A549 (cell line): Measurements from ENCODE around the gene JUP. TPM values are rescaled to one million over a fixed set of nuclear protein-coding genes. Genes with fewer than 3 reads are reported as not detected.
A peak's percentile ranks its signal among the peaks of the same experiment; 100 is the strongest.

Source experiments
- ATAC-seq, 2 experiments: fragments of 200-7000 bp in 1 of 2; fragments of >200 bp in 1 of 2; cut with Nextera tagmentation in 1 of 2; cut with Tn5 transposase in 1 of 2; 3 replicates each; pipeline versions ENCODE4 v1.8.0 to v1.9.1; 2018 to 2020; ENCODE audit warnings: mild to moderate bottlenecking in 1 of 2, moderate library complexity in 1 of 2
- CTCF ChIA-PET: fragments of 300-600 bp; sonication (Branson Sonifier 250); formaldehyde crosslinking; extraction: SDS; loops from one replicate; lab custom pipeline; 2021; ENCODE audit warnings: antibody characterized with exemption, inconsistent platforms; lab: Yijun Ruan, JAX
- POLR2A ChIA-PET: fragments of 350-600 bp; formaldehyde crosslinking; extraction: SDS; loops from one replicate; lab custom pipeline; 2021; ENCODE audit warnings: antibody characterized with exemption, inconsistent platforms; lab: Yijun Ruan, JAX
- DNase-seq, 2 experiments: peaks; one replicate each; pipeline versions ENCODE4 v3.0.0 to v3.0.0-alpha.2; 2011 to 2016; ENCODE audit warnings: low read depth in 1 of 2, low spot score in 1 of 2
- FAIRE-seq: peaks from 2 replicates; lab custom pipeline; 2011; peaks lifted over from hg19 to GRCh38; lab: Jason Lieb, UNC
- H3K27ac ChIP-seq, 2 experiments: fragments of >200 bp; sonication (Bioruptor Twin); formaldehyde crosslinking; 3 replicates each; pipeline ENCODE4 v1.5.1; 2016 to 2017
- H3K4me1 ChIP-seq: fragments of >200 bp; sonication (Bioruptor Twin); formaldehyde crosslinking; 3 replicates; pipeline ENCODE4 v1.6.1; 2016
- H3K4me2 ChIP-seq: fragments of >200 bp; sonication (Bioruptor Twin); formaldehyde crosslinking; 3 replicates; pipeline ENCODE4 v1.6.1; 2016
- H3K4me3 ChIP-seq: fragments of >200 bp; sonication (Bioruptor Twin); formaldehyde crosslinking; 3 replicates; pipeline ENCODE4 v1.5.1; 2016
- H3K9me3 ChIP-seq: fragments of >200 bp; sonication (Bioruptor Twin); formaldehyde crosslinking; 3 replicates; pipeline ENCODE4 v1.6.1; 2016
- BHLHE40 ChIP-seq: IDR thresholded peaks from 2 replicates; pipeline ENCODE4 v1.6.1; 2012; ENCODE audit warnings: low read depth, low read length, inconsistent platforms
- CBX2 ChIP-seq: fragments of 200-600 bp; sonication (generic); IDR thresholded peaks from 2 replicates; pipeline ENCODE4 v1.6.1; 2016; ENCODE audit warnings: low read depth, mild to moderate bottlenecking, borderline replicate concordance
- CHD4 ChIP-seq: fragments of 200-600 bp; sonication (generic); IDR thresholded peaks from 2 replicates; pipeline ENCODE4 v1.6.1; 2016; ENCODE audit warnings: antibody characterized with exemption, mild to moderate bottlenecking, borderline replicate concordance
- FOSL2 ChIP-seq, 2 experiments: fragments of 450-650 bp in 1 of 2; fragments of >200 bp in 1 of 2; sonication (Bioruptor Twin) in 1 of 2; formaldehyde crosslinking; IDR thresholded peaks; 2 replicates each; pipeline versions ENCODE4 v1.5.0 to v1.6.1; 2016 to 2020; ENCODE audit warnings: mild to moderate bottlenecking in 1 of 2, moderate library complexity in 1 of 2
- HDAC2 ChIP-seq: fragments of 200-600 bp; sonication (generic); IDR thresholded peaks from 2 replicates; pipeline ENCODE4 v1.6.1; 2016
- JUN ChIP-seq, 2 experiments: fragments of >200 bp; sonication (Bioruptor Twin); formaldehyde crosslinking; IDR thresholded peaks; 2 replicates in 1 of 2; 3 replicates in 1 of 2; pipeline ENCODE4 v1.6.1; 2016 to 2017
- KDM5A ChIP-seq: fragments of 200-600 bp; sonication (generic); IDR thresholded peaks from 2 replicates; pipeline ENCODE4 v1.6.1; 2016; ENCODE audit warnings: antibody characterized with exemption, mild to moderate bottlenecking
- NPAS2 ChIP-seq: fragments of 250-450 bp; sonication (Bioruptor Pico); IDR thresholded peaks from 2 replicates; pipeline ENCODE4 v1.8.0; 2022; ENCODE audit warnings: mild to moderate bottlenecking, moderate library complexity, borderline replicate concordance
- POLR2A ChIP-seq: IDR thresholded peaks from 2 replicates; pipeline ENCODE4 v1.6.1; 2012; ENCODE audit warnings: mild to moderate bottlenecking, low read length
- POLR2AphosphoS2 ChIP-seq: conservative IDR thresholded peaks from 2 replicates; pipeline ENCODE4 v1.6.1; 2012; ENCODE audit warnings: low read length, improper control_type of control experiment, inconsistent platforms
- RCOR1 ChIP-seq: fragments of 150-350 bp; IDR thresholded peaks from 2 replicates; pipeline ENCODE4 v1.6.1; 2014; ENCODE audit warnings: antibody characterized with exemption, low read length, low read depth
- RFX5 ChIP-seq: fragments of 450-650 bp; IDR thresholded peaks from 2 replicates; pipeline ENCODE4 v1.7.1; 2014; ENCODE audit warnings: antibody characterized with exemption, mild to moderate bottlenecking, moderate library complexity
- TP53 ChIP-seq: fragments of 250-450 bp; sonication (Bioruptor Pico); IDR thresholded peaks from 2 replicates; pipeline ENCODE4 v1.5.0; 2021; ENCODE audit warnings: mild to moderate bottlenecking, moderate library complexity
- ZFP36 ChIP-seq: fragments of 450-650 bp; IDR thresholded peaks from 2 replicates; pipeline ENCODE4 v1.6.1; 2014; ENCODE audit warnings: borderline replicate concordance; ENCODE audit not compliant: partially characterized antibody
- ZSCAN20 ChIP-seq: fragments of 250-450 bp; sonication (Bioruptor Pico); IDR thresholded peaks from 2 replicates; pipeline ENCODE4 v1.8.0; 2022; ENCODE audit warnings: mild to moderate bottlenecking, moderate library complexity
- WGBS: methylation state at CpG from one replicate; pipeline ENCODE4 v1.1.6; 2017; ENCODE audit errors: missing lambda C conversion rate; 5-methylcytosine and 5-hydroxymethylcytosine counted together
- polyA plus RNA-seq, 4 experiments: library from polyadenylated mRNA; depleted of rRNA in 3 of 4; stranded (reverse); fragments of >200 nt; fragmentation: RNase III in 1 of 4; extraction: RNeasy Plus Mini Kit Qiagen cat#74134 plus additional on column Dnase treatment in 1 of 4; gene quantifications; 2 replicates in 3 of 4; 3 replicates in 1 of 4; pipeline ENCODE4 v1.2.3, GENCODE V29; 2011 to 2017
- TF ChIP-seq, protein P1 (sequence below): fragments of 450-650 bp; IDR thresholded peaks from 2 replicates; pipeline ENCODE4 v1.6.1; 2014; ENCODE audit warnings: antibody characterized with exemption
- TF ChIP-seq, protein P2 (sequence below): fragments of >200 bp; sonication (Bioruptor Twin); formaldehyde crosslinking; IDR thresholded peaks from 3 replicates; pipeline ENCODE4 v1.6.1; 2016

JUP gene
- polyA plus RNA-seq, 2 of the 4 experiments (the other 2 are of a cell fraction): 54.8 to 107 TPM

DNA sequence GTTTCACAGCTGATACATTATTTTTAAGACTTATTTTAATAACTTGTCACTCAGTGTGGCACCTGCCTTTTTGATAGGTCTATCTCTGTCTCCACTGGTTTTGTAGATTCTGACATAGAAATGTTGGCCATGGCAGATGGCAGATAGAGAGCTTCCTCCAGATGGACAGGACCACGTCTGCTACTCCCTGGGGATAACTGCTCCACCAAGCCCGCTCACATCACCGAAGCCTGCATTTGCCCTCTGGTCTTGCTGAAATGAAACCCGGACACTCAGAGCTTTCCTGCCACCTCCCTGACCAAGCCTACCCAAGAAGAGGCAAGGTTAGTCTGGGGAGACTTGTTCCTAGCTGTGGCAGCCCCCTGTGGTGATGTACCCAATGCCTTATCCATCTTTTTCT, 35.6 kb downstream of the JUP start (continued):
- TF ChIP-seq, protein P1, sequence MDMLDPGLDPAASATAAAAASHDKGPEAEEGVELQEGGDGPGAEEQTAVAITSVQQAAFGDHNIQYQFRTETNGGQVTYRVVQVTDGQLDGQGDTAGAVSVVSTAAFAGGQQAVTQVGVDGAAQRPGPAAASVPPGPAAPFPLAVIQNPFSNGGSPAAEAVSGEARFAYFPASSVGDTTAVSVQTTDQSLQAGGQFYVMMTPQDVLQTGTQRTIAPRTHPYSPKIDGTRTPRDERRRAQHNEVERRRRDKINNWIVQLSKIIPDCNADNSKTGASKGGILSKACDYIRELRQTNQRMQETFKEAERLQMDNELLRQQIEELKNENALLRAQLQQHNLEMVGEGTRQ: no peak
- no peak for TF ChIP-seq RCOR1
- no peak for TF ChIP-seq ZSCAN20
- TF ChIP-seq RFX5: no peak
- no peak for TF ChIP-seq HDAC2
- TF ChIP-seq JUN (IDR thresholded peaks at IDR 0.05): no peak

DNA sequence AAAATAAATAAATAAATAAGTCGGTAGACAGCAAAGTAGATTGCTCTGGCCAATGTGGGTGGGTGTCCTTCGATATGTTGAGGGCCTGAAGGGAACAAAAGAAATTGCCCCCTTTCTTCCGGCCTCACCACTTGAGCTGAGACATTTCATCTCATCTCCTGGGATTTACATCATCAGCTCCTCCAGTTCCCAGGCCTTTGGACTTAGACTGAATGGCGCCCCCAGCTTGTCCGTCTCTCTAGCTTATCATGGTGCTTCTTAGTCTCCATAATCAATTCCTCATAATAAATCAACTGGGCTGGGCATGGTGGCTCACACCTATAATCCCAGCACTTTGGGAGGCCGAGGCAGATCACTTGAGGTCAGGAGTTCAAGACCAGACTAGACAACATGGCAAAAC, 38.2 kb downstream of the JUP start:
- CTCF ChIA-PET: interaction anchor here (0.9 to 96.0 kb wide), 4 partner anchors 10 to 73 kb away, joined by 3 to 3262 read pairs (median 8); partner anchors contain the start of genes FKBP10, JUP and P3H4
- FAIRE-seq: no peak
- 86% methylated on average over 6 of the region's 6 CpGs for WGBS
- no peak overlapping the region for H3K27ac ChIP-seq
- H3K9me3 ChIP-seq: no peaks in the 10 kb centered on the region
- no peak overlapping the region for H3K4me2 ChIP-seq
- TF ChIP-seq POLR2A (no peak), BHLHE40 (no peak)
- TF ChIP-seq, protein P2, sequence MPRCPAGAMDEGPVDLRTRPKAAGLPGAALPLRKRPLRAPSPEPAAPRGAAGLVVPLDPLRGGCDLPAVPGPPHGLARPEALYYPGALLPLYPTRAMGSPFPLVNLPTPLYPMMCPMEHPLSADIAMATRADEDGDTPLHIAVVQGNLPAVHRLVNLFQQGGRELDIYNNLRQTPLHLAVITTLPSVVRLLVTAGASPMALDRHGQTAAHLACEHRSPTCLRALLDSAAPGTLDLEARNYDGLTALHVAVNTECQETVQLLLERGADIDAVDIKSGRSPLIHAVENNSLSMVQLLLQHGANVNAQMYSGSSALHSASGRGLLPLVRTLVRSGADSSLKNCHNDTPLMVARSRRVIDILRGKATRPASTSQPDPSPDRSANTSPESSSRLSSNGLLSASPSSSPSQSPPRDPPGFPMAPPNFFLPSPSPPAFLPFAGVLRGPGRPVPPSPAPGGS: no peak
- TF ChIP-seq, all 56 proteins: peak for 0
- H3K4me3 ChIP-seq: no peak overlapping the region
- POLR2A ChIA-PET: interaction anchor here (0.6 kb wide), 1 partner anchor 53 kb away, joined by 4 read pairs; no protein-coding TSS in a partner anchor
- H3K4me1 ChIP-seq: no peaks in the 10 kb centered on the region
- no peak for DNase-seq
- ATAC-seq: no peak; a peak in 1 of 6 replicates

DNA sequence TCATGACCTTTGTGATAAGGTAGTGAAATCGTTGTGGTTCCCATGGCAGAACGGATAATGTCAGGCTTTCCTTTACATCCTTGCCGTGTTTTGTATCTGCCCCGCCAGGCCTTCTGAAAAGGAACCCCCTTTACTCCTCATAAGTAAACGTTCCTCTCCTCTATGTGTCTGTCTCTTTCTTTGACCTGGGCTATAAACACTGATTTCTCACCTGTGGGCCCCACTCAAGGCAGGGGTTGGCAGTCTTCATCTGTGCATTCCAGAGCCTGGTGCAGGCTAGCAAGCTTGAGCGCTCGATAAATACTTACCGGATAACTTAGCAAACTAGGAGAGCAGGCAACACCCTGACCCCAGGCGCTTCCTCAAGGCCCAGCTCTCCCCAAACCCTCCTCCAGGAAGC, 44.8 kb downstream of the JUP start:
- Histone ChIP-seq H3K4me3 (no peak overlapping the region), H3K4me2 (no peak overlapping the region), H3K27ac (peak overlapping the region in 1 of 2 experiments; percentile 10; a peak in 1 of 6 replicates), H3K4me1 (peaks cover 29% of the 10 kb centered on the region)
- WGBS: 74% methylated on average over 9 of the region's 9 CpGs
- no peak for ATAC-seq
- POLR2A ChIA-PET: interaction anchor here (0.6 to 2.2 kb wide), 2 partner anchors 45 to 157 kb away, joined by 3 to 11 read pairs; partner anchors contain the start of gene JUP
- TF ChIP-seq POLR2AphosphoS2: 0 out of 2 replicates have a peak, but pooled peaks have one; percentile 10
- TF ChIP-seq CBX2: no peak
- TF ChIP-seq NPAS2 (CRISPR knock-in tag): no peak
- TF ChIP-seq, all 56 proteins: peak for 1
- DNase-seq (no peak), FAIRE-seq (no peak)
- CTCF ChIA-PET: interaction anchor here (1.2 to 96.0 kb wide), 6 partner anchors 9 to 217 kb away, joined by 3 to 3262 read pairs (median 4); partner anchors contain the start of genes FKBP10, JUP and P3H4
- no peaks in the 10 kb centered on the region for H3K9me3 ChIP-seq

DNA sequence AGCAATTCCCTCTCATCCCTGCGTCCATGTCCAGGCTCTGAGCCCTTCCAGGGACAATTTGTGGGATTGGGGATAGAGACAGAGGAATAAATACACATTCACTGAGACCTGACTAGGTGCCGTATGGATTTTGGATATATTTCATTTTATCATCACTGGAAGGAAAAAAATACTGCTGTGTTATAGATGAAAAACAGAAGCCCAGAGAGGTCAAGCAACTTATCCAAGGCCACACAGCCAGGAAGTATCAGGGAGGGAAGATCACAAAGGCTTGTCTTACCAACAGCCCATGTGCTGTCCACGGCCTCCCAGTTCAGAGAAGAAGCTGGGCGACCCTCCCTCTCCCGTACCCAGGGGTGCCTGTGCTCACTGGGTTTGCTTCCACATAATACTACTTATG, 46.0 kb downstream of the JUP start:
- POLR2A ChIA-PET: interaction anchor here (1.3 to 2.2 kb wide), 2 partner anchors 46 to 52 kb away, joined by 3 to 11 read pairs; partner anchors contain the start of genes EIF1 and JUP
- Histone ChIP-seq H3K27ac (peak overlapping the region; percentile 68 to 85; a peak in 5 of 6 replicates), H3K4me2 (no peak overlapping the region)

DNA sequence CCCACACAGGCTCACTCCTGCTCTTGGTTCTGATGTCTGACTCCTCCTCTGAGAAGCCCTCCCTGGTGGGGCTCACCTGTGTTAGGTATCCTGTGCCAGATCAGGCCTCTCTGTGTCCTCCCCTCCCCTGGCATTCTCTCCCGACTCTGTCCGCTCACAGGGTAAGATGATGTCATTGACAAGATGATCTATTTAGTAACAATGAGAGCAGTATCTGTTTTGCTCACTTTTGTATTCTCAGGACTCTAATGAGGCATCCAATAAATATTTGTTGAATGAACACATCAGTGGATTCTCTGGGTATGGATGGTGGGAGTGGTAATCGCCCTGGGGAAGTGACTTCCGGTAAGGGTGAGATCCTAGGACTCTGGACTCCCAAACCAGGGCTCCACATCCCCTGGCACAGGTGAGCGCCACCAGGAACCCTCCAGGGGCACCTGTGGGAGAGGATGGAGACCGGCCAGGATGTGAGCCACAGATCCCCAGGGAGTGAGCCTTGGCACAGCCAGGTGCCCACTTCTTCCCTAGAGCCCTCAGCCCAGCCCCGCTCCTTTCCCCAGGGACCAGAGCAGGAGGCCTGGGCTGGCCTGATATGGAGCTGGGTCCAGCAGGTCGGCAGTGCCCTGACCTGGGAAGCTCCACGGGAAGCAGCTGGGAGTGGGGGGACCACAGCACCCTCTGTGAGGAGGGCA, 46.7 kb downstream of the JUP start:
- no peak for FAIRE-seq
- Histone ChIP-seq H3K4me2 (peak overlapping the region; percentile 43), H3K9me3 (no peaks in the 10 kb centered on the region), H3K4me1 (peaks cover 33% of the 10 kb centered on the region), H3K27ac (peak overlapping the region; percentile 68 to 85), H3K4me3 (no peak overlapping the region)
- peak; percentile 56 to 73 for DNase-seq
- TF ChIP-seq TP53 (CRISPR knock-in tag): no peak
- TF ChIP-seq FOSL2 (IDR thresholded peaks at IDR 0.05): no peak
- TF ChIP-seq FOSL2 (CRISPR knock-in tag; IDR thresholded peaks at IDR 0.05): peak; percentile 46
- ATAC-seq: peak; percentile 2 to 14; a peak in 3 of 6 replicates
- ChIA-PET CTCF (interaction anchor here (0.7 to 96.0 kb wide), 5 partner anchors 11 to 224 kb away, joined by 3 to 3262 read pairs (median 3); partner anchors contain the start of genes FKBP10, JUP and P3H4), POLR2A (interaction anchor here (1.3 kb wide), 1 partner anchor 51 kb away, joined by 3 read pairs; the partner anchor contains the start of gene EIF1)
- 34% methylated on average over 8 of the region's 9 CpGs for WGBS

More for the DNA sequence above, 46.0 kb downstream of the JUP start:
- TF ChIP-seq KDM5A (no peak), CHD4 (0 out of 2 replicates have a peak, but pooled peaks have one; percentile 55), ZFP36 (peak; percentile 68)
- no peak overlapping the region for H3K4me3 ChIP-seq
- DNase-seq (no peak), ATAC-seq (no peak), FAIRE-seq (no peak)
- WGBS: 94% methylated on average over 5 of the region's 5 CpGs
- no peaks in the 10 kb centered on the region for H3K9me3 ChIP-seq
- CTCF ChIA-PET: interaction anchor here (0.7 to 96.0 kb wide), 7 partner anchors 11 to 223 kb away, joined by 3 to 3262 read pairs (median 3); partner anchors contain the start of genes FKBP10, JUP and P3H4
- peaks cover 29% of the 10 kb centered on the region for H3K4me1 ChIP-seq
